ENCODE data around the gene TXNIP. TPM values are rescaled to one million over a fixed set of nuclear protein-coding genes. Genes with fewer than 3 reads are reported as not detected.

The TXNIP gene
- total and polyA plus RNA-seq, 2 experiments from 2014 or later = 22.8 to 29.1 TPM

- no peak for TF ChIP-seq ZNF462 (CRISPR knock-in tag; IDR thresholded peaks at IDR 0.05)
- no peak for TF ChIP-seq ZNF331 (CRISPR knock-in tag; IDR thresholded peaks at IDR 0.05; ENCODE audit: low read depth)
- TF ChIP-seq CTCF (conservative IDR thresholded peaks at IDR 0.05; ENCODE audit: low read depth in 2 of 2) = no peak
- TF ChIP-seq STAT1 (IDR thresholded peaks at IDR 0.05; ENCODE audit: unreplicated experiment) = no peak
- TF ChIP-seq NANOG (IDR thresholded peaks at IDR 0.05; ENCODE audit: borderline replicate concordance) = no peak
Observed at GRCh38 chr1:145987926-145988325, 8.5 kb downstream of the TXNIP start (continued).

GRCh38 chr1:145986551-145986950 is 9.8 kb downstream of the TXNIP start:
- Mint-ChIP-seq H3K4me1 (peaks cover 31% of the 10 kb centered on the region), H3K9me3 (no peaks in the 10 kb centered on the region), H3K27ac (no peak overlapping the region), H3K27me3 (ENCODE audit: insufficient read depth, low read depth, poor library complexity) (peaks cover 3% of the 10 kb centered on the region), H3K36me3 (ENCODE audit: low read depth) (peaks cover under 1% of the 10 kb centered on the region; the same call in 2 of the 3 replicates), H3K4me3 (no peak overlapping the region)
- no peaks in the 10 kb centered on the region for H3F3A ChIP-seq (replicated peaks; ENCODE audit: low read depth)
- no peak overlapping the region for H3K4me3 ChIP-seq
- H3K79me2 ChIP-seq (replicated peaks; ENCODE audit: insufficient read depth) = no peaks in the 10 kb centered on the region
- no peak overlapping the region for H3K4me2 ChIP-seq
- peaks cover 9% of the 10 kb centered on the region for H3K4me1 ChIP-seq (ENCODE audit: insufficient read depth)
- no peaks in the 10 kb centered on the region for H4K20me1 ChIP-seq (replicated peaks; ENCODE audit: insufficient read depth)
- H2AFZ ChIP-seq = no peak overlapping the region
- H3K36me3 ChIP-seq (ENCODE audit: insufficient read depth) = no peaks in the 10 kb centered on the region
- ATAC-seq = no peak
- no peak for DNase-seq (ENCODE audit: low spot score)
- H3K27ac ChIP-seq (ENCODE audit: low read depth) = no peak overlapping the region
- no peaks in the 10 kb centered on the region for H3K27me3 ChIP-seq (ENCODE audit: insufficient read depth)
- H3K9me2 ChIP-seq (ENCODE audit: insufficient read depth) = no peaks in the 10 kb centered on the region
- TF ChIP-seq POLR2AphosphoS5 (IDR thresholded peaks at IDR 0.05; ENCODE audit: low read depth) (no peak), ETS1 (IDR thresholded peaks at IDR 0.05) (no peak), NANOG (IDR thresholded peaks at IDR 0.05; ENCODE audit: borderline replicate concordance) (no peak), CREB1 (CRISPR knock-in tag; IDR thresholded peaks at IDR 0.05; ENCODE audit: low read depth) (no peak), EZH2phosphoT487 (IDR thresholded peaks at IDR 0.05; ENCODE audit: unreplicated experiment) (no peak), REST (IDR thresholded peaks at IDR 0.05; ENCODE audit: unreplicated experiment) (no peak), CTCF (conservative IDR thresholded peaks at IDR 0.05; ENCODE audit: low read depth in 2 of 2) (no peak)
